Measurements from ENCODE around the gene ZNF827. TPM values are rescaled to one million over a fixed set of nuclear protein-coding genes. Genes with fewer than 3 reads are reported as not detected.

Gene ZNF827
- total RNA-seq, 4 donors from 2014 or later: 9.3 to 39.4 (median 20.3) TPM

GRCh38 chr4:145865274-145865941 is 73.2 kb downstream of the ZNF827 start:
- no peak overlapping the region for H3K27ac ChIP-seq

GRCh38 chr4:145863191-145863590 is 75.4 kb downstream of the ZNF827 start:
- TF ChIP-seq CTCF (IDR thresholded peaks at IDR 0.05) (no peak), POLR2AphosphoS5 (IDR thresholded peaks at IDR 0.05) (no peak)
- H3K9me3 ChIP-seq: no peaks in the 10 kb centered on the region
- ATAC-seq: no peak
- H3K4me1 ChIP-seq: no peaks in the 10 kb centered on the region
- H3K27ac ChIP-seq: no peak overlapping the region
- H3K27me3 ChIP-seq: no peaks in the 10 kb centered on the region
- H3K36me3 ChIP-seq: peaks cover 0 to 6% of the 10 kb centered on the region in 2 donors
- H3K4me3 ChIP-seq: no peak overlapping the region
- WGBS, 2 donors (ENCODE audit: low coverage in 1 of 2): 81 to 92% methylated on average over 2 of the region's 2 CpGs

More at GRCh38 chr4:145865274-145865941, 73.2 kb downstream of the ZNF827 start:
- no peaks in the 10 kb centered on the region for H3K27me3 ChIP-seq
- TF ChIP-seq POLR2AphosphoS5 (IDR thresholded peaks at IDR 0.05) (no peak), EP300 (IDR thresholded peaks at IDR 0.05) (no peak), POLR2A (IDR thresholded peaks at IDR 0.05) (no peak), CTCF (IDR thresholded peaks at IDR 0.05) (no peak)
- H3K9me3 ChIP-seq: no peaks in the 10 kb centered on the region
- H3K4me1 ChIP-seq: peaks cover 0 to 5% (median 0%) of the 10 kb centered on the region in 3 donors
- 89 to 95% methylated on average over 4 to 5 of the region's 5 CpGs for WGBS, 2 donors (ENCODE audit: low coverage in 1 of 2)
- peaks cover 0 to 6% of the 10 kb centered on the region in 2 donors for H3K36me3 ChIP-seq
- H3K4me3 ChIP-seq: no peak overlapping the region
- ATAC-seq: no peak

- Histone ChIP-seq H3K27me3 (no peaks in the 10 kb centered on the region), H3K27ac (no peak overlapping the region)
- 80 to 88% methylated on average over 7 to 11 of the region's 16 CpGs for WGBS, 2 donors (ENCODE audit: low coverage in 1 of 2)
Observed at GRCh38 chr4:145861336-145862318, 77.0 kb downstream of the ZNF827 start.

GRCh38 chr4:145860897-145861296 is 77.7 kb downstream of the ZNF827 start:
- TF ChIP-seq POLR2A (IDR thresholded peaks at IDR 0.05): no peak
- no peak for TF ChIP-seq EP300 (IDR thresholded peaks at IDR 0.05)
- no peak for TF ChIP-seq CTCF (IDR thresholded peaks at IDR 0.05)
- 93 to 100% methylated on average over 4 to 5 of the region's 5 CpGs for WGBS, 2 donors (ENCODE audit: low coverage in 1 of 2)
- Histone ChIP-seq H3K36me3 (peaks cover 0 to 6% of the 10 kb centered on the region in 2 donors), H3K27ac (no peak overlapping the region), H3K9me3 (no peaks in the 10 kb centered on the region), H3K27me3 (no peaks in the 10 kb centered on the region), H3K4me3 (no peak overlapping the region), H3K4me1 (no peaks in the 10 kb centered on the region)
- ATAC-seq: no peak

More at GRCh38 chr4:145861336-145862318, 77.0 kb downstream of the ZNF827 start:
- H3K4me1 ChIP-seq: no peaks in the 10 kb centered on the region
- no peak for ATAC-seq
- peaks cover 0 to 6% of the 10 kb centered on the region in 2 donors for H3K36me3 ChIP-seq
- H3K4me3 ChIP-seq: no peak overlapping the region
- no peak for TF ChIP-seq CTCF (IDR thresholded peaks at IDR 0.05)
- no peak for TF ChIP-seq EP300 (IDR thresholded peaks at IDR 0.05)
- TF ChIP-seq POLR2A (IDR thresholded peaks at IDR 0.05): no peak
- TF ChIP-seq POLR2AphosphoS5 (IDR thresholded peaks at IDR 0.05): no peak
- no peaks in the 10 kb centered on the region for H3K9me3 ChIP-seq

All from gastroesophageal sphincter (tissue), 4 donors.